Erythroblast (primary cell): ENCODE measurements around the gene ORM1.

Experiments
- DNase-seq, 2 experiments: peaks; one replicate each; lab custom pipeline; 2025; lab: John Stamatoyannopoulos, UW
- GATA1 ChIP-seq: IDR thresholded peaks from 2 replicates; pipeline ENCODE4 v1.6.1; 2011; ENCODE audit warnings: low read depth, mild to moderate bottlenecking, control low read depth, low read length, moderate library complexity
- POLR2A ChIP-seq: IDR thresholded peaks from 2 replicates; pipeline ENCODE4 v1.6.1; 2011; ENCODE audit warnings: mild to moderate bottlenecking, low read length

Gene ORM1

GRCh38 chr9:114347675-114348074 lies 24.8 kb downstream of the ORM1 start:
- TF ChIP-seq POLR2A = no peak
- no peak for TF ChIP-seq GATA1

GRCh38 chr9:114348261-114348905 lies 25.5 kb downstream of the ORM1 start:
- TF ChIP-seq GATA1 = no peak
- no peak for DNase-seq

More at GRCh38 chr9:114347675-114348074, 24.8 kb downstream of the ORM1 start:
- no peak for DNase-seq

DNA sequence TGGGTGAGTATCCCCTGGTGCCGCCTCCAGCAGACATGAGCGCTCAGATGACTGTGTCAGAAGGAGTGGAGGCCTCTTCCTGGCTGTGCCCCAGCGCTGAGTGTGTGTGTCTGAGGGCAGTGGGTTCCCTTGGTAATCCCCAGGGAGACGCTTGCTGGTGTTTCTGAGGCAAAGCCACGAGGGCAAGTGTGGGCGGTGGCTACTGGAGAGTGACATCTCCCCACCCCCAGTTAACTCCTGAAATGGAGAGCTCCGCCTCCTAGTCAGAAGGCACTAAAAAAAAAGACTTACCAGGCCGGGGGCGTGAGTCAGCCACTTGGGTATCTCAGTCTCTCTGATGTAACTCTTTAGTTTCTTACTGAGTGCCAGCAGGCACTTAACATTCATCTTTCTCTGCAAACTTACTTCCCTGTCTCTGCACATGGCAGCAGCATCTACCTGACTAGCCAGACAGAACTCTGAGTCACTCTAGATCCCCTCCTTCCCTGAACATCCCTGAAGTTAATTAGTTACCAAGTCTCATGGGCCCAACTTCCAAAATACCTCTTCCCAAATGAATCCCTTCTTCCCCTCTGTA lies 26.1 kb downstream of the ORM1 start:
- no peak for TF ChIP-seq POLR2A
- no peak for TF ChIP-seq GATA1

DNA sequence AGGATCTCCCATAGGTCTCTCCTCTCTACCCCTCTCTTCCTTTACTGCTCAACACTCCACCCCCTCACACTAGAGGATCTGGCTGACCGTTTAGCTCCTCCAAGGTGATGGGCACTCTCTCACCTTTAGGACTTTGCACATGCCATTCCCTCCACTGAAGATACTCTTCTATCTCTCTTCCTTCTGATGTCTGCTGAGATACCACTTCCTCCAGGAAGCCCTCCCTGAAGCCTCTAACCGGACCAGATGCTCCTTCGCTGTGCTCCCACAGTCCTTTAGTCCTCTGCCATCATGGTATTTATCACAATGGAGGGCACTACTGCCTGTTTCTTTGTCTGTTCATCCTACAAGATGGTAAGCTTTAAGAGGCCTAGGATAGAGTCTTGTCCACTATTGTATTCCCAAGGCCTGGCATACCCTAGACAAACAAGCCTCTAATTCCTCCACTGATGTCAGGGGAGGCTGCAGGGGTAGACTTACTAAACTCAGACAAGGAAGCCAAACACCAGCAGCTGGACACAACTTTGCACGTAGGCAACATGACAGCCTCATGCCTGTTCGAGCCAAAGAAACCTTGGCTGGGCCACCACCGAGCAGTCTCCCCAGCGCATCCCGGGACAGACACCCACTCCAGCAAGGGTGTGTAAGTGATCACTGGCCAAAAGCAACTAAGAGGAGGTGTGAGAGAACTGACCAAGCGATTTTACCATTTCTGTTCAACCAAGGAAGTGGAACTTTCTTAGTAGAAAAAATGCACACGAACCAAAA lies 27.0 kb downstream of the ORM1 start:
- DNase-seq = no peak
- TF ChIP-seq GATA1 (no peak), POLR2A (no peak)

More for the DNA sequence above, 26.1 kb downstream of the ORM1 start:
- peak; percentile 50 to 74 for DNase-seq

DNA sequence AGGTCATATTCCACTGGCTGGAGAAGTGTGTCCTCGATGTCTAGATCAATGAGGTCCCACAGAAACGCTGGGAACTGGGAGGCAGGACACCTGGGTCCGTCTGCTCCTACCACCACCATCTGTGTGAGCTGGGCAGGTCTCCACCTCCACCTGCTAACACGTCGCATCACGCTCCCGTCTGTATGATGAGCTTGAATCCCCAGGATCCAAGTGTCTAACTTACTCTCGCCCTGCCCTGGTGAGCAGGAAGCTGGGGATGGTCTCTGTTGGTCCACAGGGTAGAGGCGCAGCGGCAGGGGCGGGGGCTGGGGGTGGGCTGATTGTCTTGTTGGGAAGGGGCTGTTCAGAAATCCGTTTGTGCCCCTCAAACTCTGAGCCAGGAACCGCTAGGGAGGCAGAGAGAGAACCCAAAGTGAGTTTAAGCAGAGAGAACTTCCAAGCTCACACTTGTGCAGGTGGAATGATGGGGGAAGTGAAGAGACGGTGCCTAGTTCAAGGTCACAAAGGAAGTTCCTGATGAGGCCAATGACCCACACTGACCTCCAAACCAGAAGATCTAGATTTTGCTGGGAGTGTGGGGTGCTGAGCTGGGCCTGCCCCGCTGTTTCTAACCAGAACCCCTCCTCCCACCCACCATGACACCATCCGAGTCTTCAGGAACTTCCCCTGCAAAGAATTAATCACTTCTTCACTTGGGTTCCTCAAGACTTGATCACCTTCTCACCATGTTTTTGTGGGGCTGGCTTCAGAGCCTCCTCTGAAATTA lies 27.9 kb downstream of the ORM1 start:
- TF ChIP-seq GATA1 (no peak), POLR2A (no peak)
- no peak for DNase-seq

- DNase-seq = no peak
- TF ChIP-seq GATA1 (no peak), POLR2A (no peak)
Observed at GRCh38 chr9:114351932-114352331, 29.0 kb downstream of the ORM1 start.

DNA sequence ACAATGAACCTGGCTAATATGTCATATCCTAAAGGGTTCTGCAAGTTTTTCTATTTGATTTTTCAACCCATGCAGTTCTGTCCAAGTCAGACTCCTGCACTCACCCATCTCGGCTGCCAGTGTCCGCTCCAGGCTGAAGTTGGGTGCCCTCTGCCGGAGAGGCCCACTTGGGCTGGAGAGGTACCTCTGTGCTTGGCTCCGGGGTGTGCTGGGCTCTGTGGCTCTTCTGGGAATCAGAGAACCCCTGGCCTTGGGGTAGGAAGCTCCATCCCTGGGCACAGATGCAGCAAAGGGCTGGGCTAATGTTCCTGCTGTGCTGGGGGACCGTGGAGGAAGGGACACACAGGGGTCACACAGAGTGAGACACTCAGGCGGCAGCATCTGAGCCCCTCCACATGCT lies 32.9 kb downstream of the ORM1 start:
- no peak for DNase-seq
- TF ChIP-seq POLR2A (no peak), GATA1 (no peak)

DNA sequence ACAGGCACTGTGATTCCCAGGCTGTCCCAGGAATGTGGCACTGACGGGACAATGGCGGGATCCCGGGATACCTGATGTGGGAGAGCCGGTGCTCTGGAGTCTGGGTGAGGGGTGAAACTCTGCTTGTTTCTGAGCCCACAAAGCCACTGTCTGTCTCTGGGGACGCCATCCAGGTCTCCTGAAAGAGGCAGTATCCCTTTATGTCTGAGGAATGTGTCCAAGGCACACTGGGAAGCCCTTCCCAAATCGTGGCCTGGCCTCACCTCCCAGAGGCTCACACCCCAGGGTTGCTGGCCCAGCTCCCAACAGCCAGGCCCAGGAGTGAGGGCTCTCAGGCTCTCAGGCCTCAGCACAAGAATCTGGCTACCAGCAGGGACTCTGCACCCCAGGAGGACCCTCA lies 33.9 kb downstream of the ORM1 start:
- TF ChIP-seq GATA1 (no peak), POLR2A (no peak)
- DNase-seq = no peak

GRCh38 chr9:114357360-114357759 lies 34.5 kb downstream of the ORM1 start:
- DNase-seq = no peak
- no peak for TF ChIP-seq GATA1
- no peak for TF ChIP-seq POLR2A

GRCh38 chr9:114357911-114358328 lies 35.0 kb downstream of the ORM1 start:
- no peak for DNase-seq
- TF ChIP-seq POLR2A (no peak), GATA1 (no peak)

- DNase-seq = no peak
- no peak for TF ChIP-seq POLR2A
- no peak for TF ChIP-seq GATA1
Observed at GRCh38 chr9:114359801-114360200, 36.9 kb downstream of the ORM1 start.

GRCh38 chr9:114361542-114361941 lies 38.6 kb downstream of the ORM1 start:
- no peak for DNase-seq
- TF ChIP-seq GATA1 (no peak), POLR2A (no peak)

GRCh38 chr9:114362394-114362793 lies 39.5 kb downstream of the ORM1 start:
- DNase-seq = no peak
- TF ChIP-seq GATA1 (no peak), POLR2A (no peak)
